Keratinocyte (primary cell): Measurements from ENCODE around the gene BLCAP. TPM values are rescaled to one million over a fixed set of nuclear protein-coding genes. Genes with fewer than 3 reads are reported as not detected.

Experiments
- DNase-seq: peaks from one replicate; pipeline ENCODE4 v3.0.0-alpha.2; 2011; ENCODE audit warnings: low read depth, missing footprints, low spot score
- FAIRE-seq: peaks from 2 replicates; lab custom pipeline; 2011; peaks lifted over from hg19 to GRCh38; lab: Jason Lieb, UNC
- H2AFZ ChIP-seq: 2 replicates; pipeline ENCODE4 v1.6.0; 2012; ENCODE audit warnings: low read length, control low read depth, inconsistent platforms; ENCODE audit not compliant: control insufficient read depth
- H3K27ac ChIP-seq: 2 replicates; pipeline ENCODE4 v1.5.1; 2011; ENCODE audit warnings: low read length; ENCODE audit not compliant: control insufficient read depth, insufficient read depth
- H3K27me3 ChIP-seq: 3 replicates; pipeline ENCODE4 v1.6.0; 2011; ENCODE audit warnings: low read length; ENCODE audit not compliant: control insufficient read depth, insufficient read depth; ENCODE audit errors: extremely low read depth
- H3K36me3 ChIP-seq, 2 experiments: 2 replicates in 1 of 2; 3 replicates in 1 of 2; pipeline ENCODE4 v1.5.1; 2011; ENCODE audit warnings: low read length in 2 of 2, mild to moderate bottlenecking in 1 of 2; ENCODE audit not compliant: control insufficient read depth in 2 of 2, insufficient read depth in 2 of 2; ENCODE audit errors: extremely low read depth in 1 of 2
- H3K4me1 ChIP-seq: 3 replicates; pipeline ENCODE4 v1.5.1; 2011; ENCODE audit warnings: low read length; ENCODE audit not compliant: control insufficient read depth, insufficient read depth; ENCODE audit errors: extremely low read depth
- H3K4me2 ChIP-seq: 3 replicates; pipeline ENCODE4 v1.6.0; 2011; ENCODE audit warnings: low read depth, low read length; ENCODE audit not compliant: control insufficient read depth, insufficient read depth; ENCODE audit errors: extremely low read depth
- H3K4me3 ChIP-seq, 3 experiments: fragments of 200-600 bp in 1 of 3; sonication (generic) in 1 of 3; 2 replicates in 2 of 3; 3 replicates in 1 of 3; pipeline ENCODE4 v1.5.1; 2011 to 2016; ENCODE audit warnings: low read length in 3 of 3, mild to moderate bottlenecking in 3 of 3, control low read depth in 2 of 3, inconsistent platforms in 1 of 3, low read depth in 1 of 3, mixed read lengths in 1 of 3, mixed run types in 1 of 3, moderate library complexity in 1 of 3; ENCODE audit not compliant: control insufficient read depth in 2 of 3, insufficient read depth in 2 of 3; ENCODE audit errors: extremely low read depth in 1 of 3
- H3K79me2 ChIP-seq: 2 replicates; pipeline ENCODE4 v1.6.0; 2012; ENCODE audit warnings: low read length; ENCODE audit not compliant: control insufficient read depth, insufficient read depth
- H3K9ac ChIP-seq: 3 replicates; pipeline ENCODE4 v1.6.0; 2011; ENCODE audit warnings: low read length; ENCODE audit not compliant: control insufficient read depth, insufficient read depth; ENCODE audit errors: extremely low read depth
- H3K9me1 ChIP-seq: 3 replicates; pipeline ENCODE4 v1.6.0; 2011; ENCODE audit warnings: low read length; ENCODE audit not compliant: control insufficient read depth, insufficient read depth; ENCODE audit errors: extremely low read depth
- H3K9me3 ChIP-seq: 2 replicates; pipeline ENCODE4 v1.5.1; 2012; ENCODE audit warnings: low read depth, low read length; ENCODE audit not compliant: control insufficient read depth
- H4K20me1 ChIP-seq: 3 replicates; pipeline ENCODE4 v1.6.0; 2011; ENCODE audit warnings: low read length; ENCODE audit not compliant: control insufficient read depth, insufficient read depth; ENCODE audit errors: extremely low read depth
- CTCF ChIP-seq, 3 experiments: IDR thresholded peaks in 1 of 3; conservative IDR thresholded peaks in 1 of 3; optimal IDR thresholded peaks in 1 of 3; 2 replicates in 2 of 3; 3 replicates in 1 of 3; pipeline versions ENCODE3 to v1.5.1; 2011; ENCODE audit warnings: low read length in 3 of 3, mild to moderate bottlenecking in 3 of 3, moderate library complexity in 2 of 3, control low read depth in 1 of 3, inconsistent platforms in 1 of 3; ENCODE audit not compliant: insufficient read depth in 2 of 3; ENCODE audit errors: extremely low read depth in 1 of 3
- EZH2 ChIP-seq: IDR thresholded peaks from one replicate; pipeline ENCODE4 v1.6.1; 2012; ENCODE audit warnings: inconsistent platforms, mild to moderate bottlenecking, low read length, moderate library complexity
- dilution Hi-C: fragments of 300-500 bp; cut with MboI; formaldehyde crosslinking; loops from one replicate; pipeline ENCODE4 v1.7.0; 2020; ENCODE audit warnings: low sequenced_read_pairs; ENCODE audit not compliant: extremely low pct_ligation_motif_present
- polyA plus RNA-seq, 5 experiments: library from polyadenylated mRNA; depleted of rRNA in 3 of 5; stranded (reverse) in 3 of 5; stranded (forward) in 1 of 5; unstranded in 1 of 5; fragments of >200 nt; gene quantifications; 1 replicate in 1 of 5; 2 replicates in 3 of 5; 3 replicates in 1 of 5; pipeline versions ENCODE4 v1.2.1 to v1.2.3, GENCODE V29; 2011 to 2012; ENCODE audit warnings: missing spikeins in 2 of 5, low read depth in 1 of 5, low replicate concordance in 1 of 5

The BLCAP gene
- polyA plus RNA-seq, 1 donor (not counting 4 experiments of a cell fraction or from before 2014, with no cell fraction given): 209 TPM

GRCh38 chr20:37518606-37519507, 8.8 kb downstream of the BLCAP start:
- dilution Hi-C loops: no loop called here

GRCh38 chr20:37518059-37518458, 9.6 kb downstream of the BLCAP start:
- FAIRE-seq (no peak), DNase-seq (no peak)
- Histone ChIP-seq H3K36me3 (peaks cover 41 to 66% of the 10 kb centered on the region in 2 experiments), H3K9me1 (peaks cover 12% of the 10 kb centered on the region), H3K27ac (no peak overlapping the region), H3K79me2 (peaks cover 99% of the 10 kb centered on the region), H3K9me3 (no peaks in the 10 kb centered on the region), H3K4me2 (no peak overlapping the region), H3K4me3 (no peak overlapping the region), H3K4me1 (peaks cover 15% of the 10 kb centered on the region), H2AFZ (no peak overlapping the region), H4K20me1 (peaks cover 75% of the 10 kb centered on the region), H3K9ac (no peak overlapping the region), H3K27me3 (no peaks in the 10 kb centered on the region)
- dilution Hi-C loops: no loop called here
- TF ChIP-seq EZH2 (no peak), CTCF (optimal IDR thresholded peaks at IDR 0.05 in 1 of 3, IDR thresholded peaks at IDR 0.05 in 1 of 3, conservative IDR thresholded peaks at IDR 0.05 in 1 of 3; ENCODE audit: extremely low read depth in 1 of 3, insufficient read depth in 2 of 3, low read length in 3 of 3) (no peak)

More at GRCh38 chr20:37518606-37519507, 8.8 kb downstream of the BLCAP start:
- Histone ChIP-seq H3K9me1 (peaks cover 15% of the 10 kb centered on the region), H4K20me1 (peaks cover 75% of the 10 kb centered on the region), H3K4me3 (no peak overlapping the region), H3K27me3 (no peaks in the 10 kb centered on the region), H3K9ac (no peak overlapping the region), H3K9me3 (no peaks in the 10 kb centered on the region), H3K4me1 (peaks cover 20% of the 10 kb centered on the region), H3K79me2 (peaks cover 99% of the 10 kb centered on the region), H3K4me2 (no peak overlapping the region), H3K36me3 (peaks cover 39 to 59% of the 10 kb centered on the region in 2 experiments), H3K27ac (no peak overlapping the region), H2AFZ (no peak overlapping the region)
- FAIRE-seq (no peak), DNase-seq (no peak)
- TF ChIP-seq CTCF (optimal IDR thresholded peaks at IDR 0.05 in 1 of 3, IDR thresholded peaks at IDR 0.05 in 1 of 3, conservative IDR thresholded peaks at IDR 0.05 in 1 of 3; ENCODE audit: extremely low read depth in 1 of 3, insufficient read depth in 2 of 3, low read length in 3 of 3): no peak
- no peak for TF ChIP-seq EZH2
